HG02885 (cell line): ENCODE results near the gene LMF1.

Experiments
- ATAC-seq: cut with Tn5 transposase; IDR thresholded peaks from one replicate; pipeline ENCODE4 v1.9.1; 2021; ENCODE audit warnings: mild to moderate bottlenecking; ENCODE audit not compliant: unreplicated experiment, poor library complexity

The LMF1 gene

DNA sequence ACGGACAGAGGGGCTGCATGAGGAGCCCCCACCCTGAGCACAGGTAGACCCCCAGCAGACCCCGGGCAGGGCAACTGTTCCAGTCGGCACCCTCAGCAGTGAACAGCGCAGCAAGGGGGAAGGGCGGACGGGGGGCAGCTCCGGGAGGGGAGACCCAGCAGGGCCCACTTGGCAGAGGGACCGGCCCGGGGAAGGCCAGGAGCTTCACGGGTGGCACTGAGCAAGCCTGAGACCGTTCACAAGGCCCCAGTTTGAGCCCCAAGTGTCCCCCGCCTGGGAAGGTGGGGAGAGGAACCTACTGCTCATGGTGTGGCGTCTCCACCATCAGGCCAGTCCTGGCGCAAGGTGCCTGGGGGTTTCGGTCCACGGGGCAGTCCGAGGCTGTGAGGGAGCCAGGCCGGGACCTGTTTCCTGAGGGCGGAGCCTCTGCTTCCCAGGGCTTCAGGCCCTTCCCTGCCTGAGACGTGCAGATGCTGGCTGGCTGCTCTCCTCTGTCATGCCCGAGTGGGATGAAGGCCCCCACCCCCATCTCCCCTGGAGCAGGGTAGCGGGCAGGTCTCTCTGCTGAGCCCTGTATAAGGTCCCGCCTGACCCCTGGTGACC lies 115.9 kb downstream of the LMF1 start:
- no peak for ATAC-seq

DNA sequence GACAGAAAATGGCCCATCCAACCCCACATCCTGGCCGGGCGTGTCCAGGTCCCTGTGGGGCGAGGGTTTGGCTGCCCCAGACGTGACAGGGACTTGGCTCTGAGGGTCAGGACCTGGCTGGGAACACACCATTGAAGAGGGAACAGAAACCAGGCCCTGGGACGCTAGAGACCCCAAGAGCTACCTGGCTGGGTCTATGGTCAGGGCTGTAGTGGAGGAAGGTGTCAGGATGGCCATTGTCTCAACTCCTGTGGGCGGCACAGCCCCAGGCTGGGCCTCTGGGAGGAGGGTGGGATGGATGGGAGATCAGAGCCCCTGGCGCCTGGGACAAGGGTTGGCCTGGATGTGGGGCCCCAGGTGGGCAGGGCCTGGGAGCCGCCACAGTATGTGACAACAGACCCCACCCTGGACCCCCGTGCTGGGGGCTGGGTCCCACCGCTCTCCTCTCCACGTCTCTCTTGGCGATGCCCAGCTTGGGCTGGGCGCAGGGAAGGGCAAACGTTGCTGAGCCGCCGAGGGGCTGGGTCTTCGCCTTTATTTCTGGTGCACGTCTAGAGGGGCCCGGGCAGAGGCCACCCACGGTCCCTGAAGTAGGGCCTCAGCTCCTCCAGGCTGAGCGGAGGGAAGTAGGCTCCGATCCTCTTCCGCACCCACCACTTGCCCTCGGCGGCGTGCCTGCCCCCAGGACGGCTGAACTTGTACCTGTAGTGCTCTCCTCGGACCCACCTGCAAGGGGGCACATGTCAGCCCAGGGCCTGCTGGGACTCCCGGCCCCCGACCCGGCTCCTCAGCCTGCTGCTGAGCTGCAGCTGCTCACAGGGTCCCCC lies 116.6 kb downstream of the LMF1 start:
- ATAC-seq, result no peak

DNA sequence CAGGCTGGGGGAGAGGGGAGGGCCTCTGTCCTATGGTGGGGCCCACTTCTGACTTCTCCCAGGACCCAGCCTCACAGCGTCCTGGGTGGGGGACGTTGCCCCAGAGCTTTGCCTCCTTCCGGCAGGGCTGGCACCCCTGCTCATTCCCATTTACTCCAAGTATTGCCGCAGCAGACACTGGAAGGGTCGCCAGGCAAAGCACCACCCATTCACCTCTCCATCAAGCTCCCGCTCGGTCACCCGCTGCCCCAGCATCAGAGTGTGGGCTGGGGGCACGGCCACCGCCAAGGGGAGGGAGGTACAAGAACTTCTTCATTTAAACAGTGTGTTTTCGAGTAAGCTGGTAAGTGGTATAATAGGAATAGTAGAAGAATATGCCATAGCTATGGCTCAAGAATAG lies 117.5 kb downstream of the LMF1 start:
- ATAC-seq, result no peak

DNA sequence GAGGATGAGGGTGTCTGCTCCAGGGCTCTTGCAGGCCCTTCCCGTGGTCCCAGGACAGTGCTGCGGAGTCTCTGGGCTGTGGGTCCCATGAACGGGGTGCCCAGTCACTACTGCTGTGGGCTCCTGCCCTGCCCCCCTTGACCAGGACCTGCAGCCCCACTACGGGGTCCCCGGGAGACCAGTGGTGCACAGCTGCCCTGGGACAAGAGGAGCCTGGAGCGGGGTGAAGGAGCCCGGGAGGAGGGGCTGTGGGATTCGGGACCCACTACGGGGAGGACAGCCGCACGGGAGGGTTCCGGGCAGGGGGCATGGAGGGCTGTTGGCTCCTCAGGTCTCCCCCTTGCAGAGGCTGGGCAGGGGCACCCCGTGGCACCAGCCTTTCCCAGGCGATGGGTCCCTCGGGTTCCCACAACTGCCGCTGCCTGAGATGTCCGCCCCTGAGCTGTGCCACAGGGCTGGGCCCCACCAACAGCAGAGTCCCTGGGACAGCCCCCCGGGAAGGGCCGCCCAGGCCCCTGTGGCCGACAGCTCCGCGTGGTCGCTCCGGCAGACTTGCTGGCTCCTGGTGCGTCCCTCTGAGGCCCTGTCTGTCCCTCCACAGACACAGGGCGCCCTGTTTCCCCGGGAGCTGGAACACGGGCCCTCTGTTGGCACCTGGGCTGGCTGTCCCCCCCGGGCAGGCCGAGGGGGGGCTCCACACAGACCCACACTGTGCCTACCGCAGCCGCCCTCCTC lies 118.2 kb downstream of the LMF1 start:
- ATAC-seq, result no peak

- no peak for ATAC-seq
Measured at GRCh38 chr16:851871-852270, 118.9 kb downstream of the LMF1 start.

- ATAC-seq, result no peak
Measured at GRCh38 chr16:851209-851810, 119.5 kb downstream of the LMF1 start.

GRCh38 chr16:850668-851067 lies 120.1 kb downstream of the LMF1 start:
- no peak for ATAC-seq

DNA sequence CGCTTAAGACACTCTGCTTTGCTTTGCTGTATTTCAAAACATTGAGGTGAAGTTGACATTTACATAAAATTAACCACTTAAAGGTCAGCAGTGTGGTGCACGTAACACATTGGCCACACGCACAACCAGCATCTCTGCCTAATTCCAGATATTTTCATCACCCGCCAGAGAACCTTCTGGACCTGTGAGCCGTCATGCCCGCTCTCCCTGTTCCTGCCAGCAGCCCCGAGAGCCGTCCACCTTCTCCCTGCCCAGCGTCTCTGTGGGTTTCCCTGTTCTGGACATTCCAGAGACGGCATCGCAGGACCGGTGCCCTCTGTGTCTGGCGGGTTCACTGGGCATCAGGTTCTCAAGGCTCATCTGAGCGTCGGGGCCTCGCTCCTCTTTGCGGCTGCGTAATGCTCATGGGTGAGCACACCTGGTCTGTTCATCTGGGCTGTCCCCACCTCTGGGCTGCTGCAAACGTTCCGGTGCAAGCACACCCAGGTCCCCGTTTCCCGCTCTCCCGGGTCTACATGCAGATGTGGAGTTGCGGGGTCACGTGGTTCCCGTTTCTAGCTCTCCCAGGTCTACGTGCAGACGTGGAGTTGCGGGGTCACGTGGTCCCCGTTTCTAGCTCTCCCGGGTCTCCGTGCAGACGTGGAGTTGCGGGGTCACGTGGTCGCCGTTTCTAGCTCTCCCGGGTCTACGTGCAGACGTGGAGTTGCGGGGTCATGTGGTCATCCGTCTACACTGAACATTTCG lies 122.1 kb downstream of the LMF1 start:
- no peak for ATAC-seq

- no peak for ATAC-seq
Measured at GRCh38 chr16:847681-848445, 122.9 kb downstream of the LMF1 start.

DNA sequence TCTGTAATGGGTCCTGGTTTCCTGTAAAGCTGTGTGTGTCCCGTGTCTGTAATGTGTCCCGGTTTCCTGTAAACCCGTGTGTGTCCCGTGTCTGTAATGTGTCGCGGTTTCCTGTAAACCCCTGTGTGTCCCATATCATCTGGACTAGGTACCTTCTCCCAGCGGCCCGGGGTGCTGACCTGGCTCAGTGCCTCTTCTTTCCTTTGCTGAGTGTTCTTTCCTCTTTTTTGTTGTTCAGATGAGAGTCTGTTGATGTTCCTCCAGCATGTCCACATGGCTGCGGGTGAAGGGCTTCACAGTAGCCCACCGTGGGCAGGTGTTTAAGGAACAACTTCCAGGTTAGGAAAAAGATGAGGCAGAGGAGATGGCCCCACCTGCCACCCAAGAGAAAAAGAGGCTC lies 123.6 kb downstream of the LMF1 start:
- ATAC-seq, result no peak

DNA sequence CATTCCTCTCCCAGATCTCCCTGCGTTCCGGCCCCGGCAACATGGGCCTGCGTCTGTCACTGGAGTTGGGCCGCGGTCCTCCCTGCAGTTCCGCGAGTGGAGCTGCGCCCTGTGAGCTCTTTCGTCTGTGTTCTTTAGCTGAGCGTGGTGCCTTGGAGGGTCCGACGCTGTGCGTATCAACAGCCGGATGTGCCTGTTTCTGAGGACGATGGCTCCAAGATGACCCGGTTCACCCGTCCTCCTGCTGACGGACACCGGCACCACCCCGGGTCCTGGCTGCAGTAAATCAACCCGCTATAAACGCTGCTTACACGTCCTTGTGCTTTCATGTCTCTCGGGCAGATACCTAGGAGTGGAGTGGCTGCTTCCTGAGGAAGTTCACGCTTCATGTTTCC lies 125.4 kb downstream of the LMF1 start:
- no peak for ATAC-seq

- no peak for ATAC-seq
Measured at GRCh38 chr16:844638-845350, 126.0 kb downstream of the LMF1 start.

GRCh38 chr16:843771-844170 lies 127.0 kb downstream of the LMF1 start:
- no peak for ATAC-seq

DNA sequence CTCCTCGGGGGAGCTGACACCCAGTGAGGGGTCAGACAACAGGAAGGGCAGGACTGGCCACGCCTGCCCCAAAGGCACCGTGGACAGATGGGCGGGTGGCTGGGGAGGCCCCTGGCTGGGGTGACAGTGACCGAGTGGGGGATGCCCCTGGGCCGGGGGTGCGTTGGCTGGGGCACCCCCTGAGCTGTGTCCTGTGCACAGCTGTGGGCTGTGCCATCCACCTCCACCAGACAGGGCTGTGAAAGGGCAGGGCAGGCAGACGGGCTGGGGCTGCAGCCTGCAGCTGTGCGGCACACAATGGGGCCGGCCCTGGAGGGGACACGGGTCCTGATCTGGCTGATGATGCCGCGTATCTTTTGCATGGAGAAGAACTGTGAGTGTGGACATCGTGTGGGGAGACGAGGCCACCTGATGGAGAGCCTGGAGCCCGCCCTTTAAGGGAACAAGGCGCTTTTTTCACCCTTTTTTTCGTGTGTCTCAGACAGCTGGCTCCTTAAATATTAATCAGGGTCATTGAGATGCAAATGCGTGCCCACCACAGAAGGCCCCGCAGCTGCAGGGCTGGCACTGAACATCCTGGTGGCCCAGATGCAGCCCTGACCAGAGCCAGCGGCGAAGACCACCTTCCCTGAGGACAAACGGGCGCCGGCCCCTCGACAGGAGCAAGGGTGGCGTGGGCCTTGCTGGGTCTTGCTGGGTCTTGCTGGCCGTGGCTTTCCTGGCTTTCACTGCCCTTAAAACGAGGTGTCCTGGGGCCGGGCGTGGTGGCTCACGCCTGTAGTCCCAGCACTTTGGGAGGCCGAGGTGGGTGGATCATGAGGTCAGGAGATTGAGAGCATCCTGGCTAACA lies 127.8 kb downstream of the LMF1 start:
- no peak for ATAC-seq

DNA sequence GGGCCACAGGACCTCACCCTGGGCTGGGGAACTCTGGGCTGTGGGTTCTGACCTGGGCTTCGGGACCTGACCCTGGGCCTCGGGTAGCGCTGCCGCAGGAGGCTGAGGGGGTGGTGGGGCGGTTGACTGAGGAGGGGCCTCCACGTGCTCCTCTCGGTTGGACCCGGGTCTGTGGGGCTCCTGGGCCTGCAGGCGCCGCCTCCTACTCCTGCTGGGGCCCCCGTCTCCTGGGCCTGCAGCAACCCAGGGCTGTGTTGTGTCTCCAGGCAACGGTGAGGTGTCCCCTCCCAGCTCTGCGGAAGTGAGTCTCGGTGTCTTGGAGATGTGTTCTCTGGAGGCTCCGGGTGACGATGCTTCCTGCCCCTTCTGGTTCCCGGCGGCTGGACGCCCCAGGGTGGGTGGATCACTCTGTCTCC lies 128.7 kb downstream of the LMF1 start:
- no peak for ATAC-seq

GRCh38 chr16:841455-842060 lies 129.2 kb downstream of the LMF1 start:
- ATAC-seq, result no peak

- ATAC-seq, result no peak
Measured at GRCh38 chr16:840561-841454, 130.0 kb downstream of the LMF1 start.
